Measurements from ENCODE around the gene SMG6. TPM values are rescaled to one million over a fixed set of nuclear protein-coding genes. Genes with fewer than 3 reads are reported as not detected.
A peak's percentile ranks its signal among the peaks of the same experiment; 100 is the strongest.

Gene SMG6
- total RNA-seq, 1 experiment from 2014 or later, result 28.6 TPM

DNA sequence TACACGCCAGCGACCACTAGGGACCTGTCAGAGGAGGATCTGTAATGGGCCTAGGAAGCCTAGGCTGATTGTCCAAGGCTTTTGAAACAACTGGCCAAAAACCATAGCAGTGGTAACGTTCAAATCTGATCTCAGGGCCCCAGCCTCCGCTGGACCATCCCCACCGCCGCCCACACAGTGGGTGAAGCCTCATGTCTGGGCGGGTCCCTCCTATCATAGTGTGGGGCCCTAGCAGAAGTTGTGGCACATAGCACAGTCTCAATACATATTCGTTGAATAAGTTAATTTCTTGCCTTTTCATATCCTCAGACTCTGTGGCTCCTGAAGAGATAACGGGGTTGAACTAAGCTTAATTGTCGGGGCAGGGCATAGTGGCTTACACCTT, 272.8 kb downstream of the SMG6 start:
- Histone ChIP-seq H3K79me1 (ENCODE audit: insufficient read depth, low read depth, low read length, poor library complexity, severe bottlenecking) (no peaks in the 10 kb centered on the region), H2BK5ac (ENCODE audit: insufficient read length, low read length) (no peak overlapping the region), H2BK12ac (ENCODE audit: insufficient read length, low read depth, low read length) (no peak overlapping the region), H3K27me3 (ENCODE audit: insufficient read depth, low read length) (peaks cover 32% of the 10 kb centered on the region), H3K79me2 (ENCODE audit: insufficient read depth, low read length) (no peaks in the 10 kb centered on the region), H3K18ac (ENCODE audit: insufficient read length, low read depth, low read length) (no peak overlapping the region), H3K4me2 (ENCODE audit: insufficient read depth, insufficient read length, low read length) (peak overlapping the region; percentile 76), H3K56ac (ENCODE audit: insufficient read length, low read depth, low read length) (no peak overlapping the region), H2BK20ac (ENCODE audit: low read depth, low read length, poor library complexity, severe bottlenecking) (no peak overlapping the region), H3K27ac (ENCODE audit: insufficient read length, low read depth, low read length) (no peak overlapping the region), H3K9me3 (ENCODE audit: control insufficient read depth, low read depth, low read length) (no peaks in the 10 kb centered on the region), H2AFZ (ENCODE audit: low read length) (no peak overlapping the region), H2BK15ac (ENCODE audit: low read depth, low read length) (no peak overlapping the region), H2AK5ac (ENCODE audit: insufficient read length, low read length) (no peak overlapping the region), H3K4ac (ENCODE audit: low read depth, low read length) (no peak overlapping the region), H3K23ac (ENCODE audit: insufficient read length, low read depth, low read length) (no peak overlapping the region), H3K23me2 (ENCODE audit: insufficient read length, low read depth, low read length, poor library complexity, severe bottlenecking) (peaks cover 3% of the 10 kb centered on the region), H4K8ac (replicated peaks; ENCODE audit: insufficient read length, low read depth, low read length) (no peak overlapping the region), H2BK120ac (ENCODE audit: low read depth, low read length, poor library complexity, severe bottlenecking) (no peak overlapping the region), H4K91ac (ENCODE audit: insufficient read length, low read depth, low read length) (no peak overlapping the region), H3K4me1 (ENCODE audit: insufficient read depth, low read length) (no peaks in the 10 kb centered on the region), H3T11ph (ENCODE audit: low read length) (no peak overlapping the region), H3K9ac (ENCODE audit: extremely low read depth, insufficient read length, low read length) (no peak overlapping the region), H4K20me1 (ENCODE audit: control insufficient read depth, insufficient read depth, insufficient read length) (no peaks in the 10 kb centered on the region), H4K5ac (ENCODE audit: insufficient read length, low read depth, low read length) (no peak overlapping the region), H3K14ac (ENCODE audit: insufficient read depth, low read length) (no peak overlapping the region)
- Mint-ChIP-seq H3K27ac (no peak overlapping the region), H3K9me3 (peaks cover 5 to 6% of the 10 kb centered on the region in 2 experiments; a peak in 4 of 5 replicates), H3K4me1 (peaks cover 12 to 31% of the 10 kb centered on the region in 2 experiments), H3K4me3 (peak overlapping the region; percentile 94 to 97), H3K36me3 (ENCODE audit: insufficient read depth in 1 of 3, low read depth in 3 of 3) (no peaks in the 10 kb centered on the region; a peak in 2 of 7 replicates), H3K27me3 (ENCODE audit: low read depth) (peaks cover 41% of the 10 kb centered on the region)
- peak; percentile 72 for TF ChIP-seq CTCF (conservative IDR thresholded peaks at IDR 0.05)
- DNase-seq, result peak; percentile 89
- WGBS (ENCODE audit: extremely low coverage, insufficient read length, low lambda C conversion rate), result no CpG with 5 or more reads among the region's 10 CpGs
